GM12874 (cell line): ENCODE results near the gene CIPC.

Experiments
- CTCF ChIP-seq: IDR thresholded peaks from 2 replicates; pipeline ENCODE4 v1.5.1; 2011; ENCODE audit warnings: low read depth, mild to moderate bottlenecking, control low read depth, low read length, moderate library complexity; ENCODE audit not compliant: insufficient read depth

CIPC gene

GRCh38 chr14:77148510-77149231, 50.6 kb downstream of the CIPC start:
- no peak for TF ChIP-seq CTCF

GRCh38 chr14:77151245-77151644, 53.2 kb downstream of the CIPC start:
- TF ChIP-seq CTCF = peak; percentile 68

GRCh38 chr14:77151918-77152588, 54.0 kb downstream of the CIPC start:
- no peak for TF ChIP-seq CTCF

GRCh38 chr14:77153802-77154201, 55.7 kb downstream of the CIPC start:
- no peak for TF ChIP-seq CTCF

- TF ChIP-seq CTCF = no peak
Measured at GRCh38 chr14:77154421-77154820, 56.4 kb downstream of the CIPC start.

GRCh38 chr14:77155083-77155482, 57.0 kb downstream of the CIPC start:
- no peak for TF ChIP-seq CTCF

GRCh38 chr14:77157740-77158139, 59.7 kb downstream of the CIPC start:
- TF ChIP-seq CTCF = no peak
